ENCODE results near the gene ASH1L. TPM values are rescaled to one million over a fixed set of nuclear protein-coding genes. Genes with fewer than 3 reads are reported as not detected.
"Not testable (repeated sequence)": the region's sequence is repeated elsewhere in the genome, so short reads cannot be mapped to it uniquely, and the experiment has no call there.

ASH1L gene
- total and polyA plus RNA-seq, 2 experiments from 2014 or later, result 23.6 to 24.7 TPM

GRCh38 chr1:155487541-155487940 is 75.1 kb downstream of the ASH1L start:
- DNase-seq (ENCODE audit: low spot score) (no peak), ATAC-seq (no peak)
- H3K79me2 ChIP-seq (replicated peaks; ENCODE audit: insufficient read depth), result peaks cover 39% of the 10 kb centered on the region
- H3K4me3 ChIP-seq, result no peak overlapping the region
- H3K36me3 ChIP-seq (ENCODE audit: insufficient read depth), result no peaks in the 10 kb centered on the region
- Mint-ChIP-seq H3K27ac (no peak overlapping the region), H3K4me3 (no peak overlapping the region), H3K27me3 (ENCODE audit: insufficient read depth, low read depth, poor library complexity) (no peaks in the 10 kb centered on the region), H3K36me3 (ENCODE audit: low read depth) (peaks cover 9% of the 10 kb centered on the region), H3K4me1 (no peaks in the 10 kb centered on the region), H3K9me3 (no peaks in the 10 kb centered on the region; the same call in 2 of the 3 replicates)
- no peak overlapping the region for H2AFZ ChIP-seq
- no peaks in the 10 kb centered on the region for H3K9me2 ChIP-seq (ENCODE audit: insufficient read depth)
- H4K20me1 ChIP-seq (replicated peaks; ENCODE audit: insufficient read depth), result peaks cover 5% of the 10 kb centered on the region
- no peaks in the 10 kb centered on the region for H3F3A ChIP-seq (replicated peaks; ENCODE audit: low read depth)
- TF ChIP-seq CTCF (conservative IDR thresholded peaks at IDR 0.05; ENCODE audit: low read depth in 2 of 2) (0 out of 4 replicates have a peak, but pooled peaks of 1 of the 2 experiments have one; percentile 19), ZNF114 (CRISPR knock-in tag; IDR thresholded peaks at IDR 0.05) (no peak), ZNF331 (CRISPR knock-in tag; IDR thresholded peaks at IDR 0.05; ENCODE audit: low read depth) (no peak), NANOG (IDR thresholded peaks at IDR 0.05; ENCODE audit: borderline replicate concordance) (no peak), POLR2AphosphoS5 (IDR thresholded peaks at IDR 0.05; ENCODE audit: low read depth) (no peak), JUNB (IDR thresholded peaks at IDR 0.05; ENCODE audit: unreplicated experiment) (no peak)
- H3K27me3 ChIP-seq (ENCODE audit: insufficient read depth), result no peaks in the 10 kb centered on the region
- no peak overlapping the region for H3K4me2 ChIP-seq
- H3K27ac ChIP-seq (ENCODE audit: low read depth), result no peak overlapping the region; the same call in 1 of the 2 replicates
- no peaks in the 10 kb centered on the region for H3K4me1 ChIP-seq (ENCODE audit: insufficient read depth)

- H3K27ac Mint-ChIP-seq, result peak overlapping the region; percentile 36; the same call in 1 of the 2 replicates
- H3K4me1 Mint-ChIP-seq; H3K27me3 Mint-ChIP-seq (ENCODE audit: insufficient read depth, low read depth, poor library complexity); H4K20me1 ChIP-seq (replicated peaks; ENCODE audit: insufficient read depth); H3K9me3 Mint-ChIP-seq; ATAC-seq; H3F3A ChIP-seq (replicated peaks; ENCODE audit: low read depth); DNase-seq (ENCODE audit: low spot score); H3K9me2 ChIP-seq (ENCODE audit: insufficient read depth); H3K27me3 ChIP-seq (ENCODE audit: insufficient read depth); H3K4me1 ChIP-seq (ENCODE audit: insufficient read depth); H2AFZ ChIP-seq; H3K4me3 Mint-ChIP-seq; H3K4me2 ChIP-seq; H3K4me3 ChIP-seq; H3K36me3 ChIP-seq (ENCODE audit: insufficient read depth): not testable (repeated sequence)
- H3K36me3 Mint-ChIP-seq (ENCODE audit: low read depth), result peaks cover 12% of the 10 kb centered on the region
- peak overlapping the region; percentile 21; the same call in 1 of the 2 replicates for H3K27ac ChIP-seq (ENCODE audit: low read depth)
- peaks cover 39% of the 10 kb centered on the region for H3K79me2 ChIP-seq (replicated peaks; ENCODE audit: insufficient read depth)
Observed at GRCh38 chr1:155486952-155487351, 75.7 kb downstream of the ASH1L start.

- no peaks in the 10 kb centered on the region; the same call in 2 of the 3 replicates for H3K9me3 Mint-ChIP-seq
- no peak overlapping the region for H3K4me2 ChIP-seq
- no peak for TF ChIP-seq NANOG (IDR thresholded peaks at IDR 0.05; ENCODE audit: borderline replicate concordance)
- no peak for TF ChIP-seq REST (IDR thresholded peaks at IDR 0.05; ENCODE audit: unreplicated experiment)
- no peak for TF ChIP-seq ZNF331 (CRISPR knock-in tag; IDR thresholded peaks at IDR 0.05; ENCODE audit: low read depth)
- no peak for TF ChIP-seq CTCF (conservative IDR thresholded peaks at IDR 0.05; ENCODE audit: low read depth in 2 of 2)
- TF ChIP-seq EZH2 (IDR thresholded peaks at IDR 0.05; ENCODE audit: low read depth, unreplicated experiment), result no peak
- TF ChIP-seq STAT1 (IDR thresholded peaks at IDR 0.05; ENCODE audit: unreplicated experiment), result no peak
- TF ChIP-seq EZH2phosphoT487 (IDR thresholded peaks at IDR 0.05; ENCODE audit: unreplicated experiment), result no peak
Observed at GRCh38 chr1:155485945-155486344, 76.7 kb downstream of the ASH1L start.

More at GRCh38 chr1:155485945-155486344, 76.7 kb downstream of the ASH1L start:
- Histone ChIP-seq H3K4me1 (ENCODE audit: insufficient read depth) (no peaks in the 10 kb centered on the region), H3F3A (replicated peaks; ENCODE audit: low read depth) (no peaks in the 10 kb centered on the region), H3K27me3 (ENCODE audit: insufficient read depth) (no peaks in the 10 kb centered on the region), H3K27ac (ENCODE audit: low read depth) (no peak overlapping the region), H2AFZ (no peak overlapping the region), H3K79me2 (replicated peaks; ENCODE audit: insufficient read depth) (peaks cover 34% of the 10 kb centered on the region), H3K36me3 (ENCODE audit: insufficient read depth) (no peaks in the 10 kb centered on the region; the same call in 1 of the 2 replicates), H3K9me2 (ENCODE audit: insufficient read depth) (no peaks in the 10 kb centered on the region), H3K4me3 (no peak overlapping the region), H4K20me1 (replicated peaks; ENCODE audit: insufficient read depth) (peaks cover 5% of the 10 kb centered on the region)
- Mint-ChIP-seq H3K4me3 (no peak overlapping the region), H3K4me1 (no peaks in the 10 kb centered on the region; the same call in 2 of the 3 replicates), H3K27ac (no peak overlapping the region), H3K36me3 (ENCODE audit: low read depth) (peaks cover 18% of the 10 kb centered on the region), H3K27me3 (ENCODE audit: insufficient read depth, low read depth, poor library complexity) (no peaks in the 10 kb centered on the region)
- DNase-seq (ENCODE audit: low spot score) (no peak), ATAC-seq (no peak)

Measured in GM23338 (cell line).